GM10847 (cell line): ENCODE measurements around the gene SST.

Experiments
- POLR2A ChIP-seq: IDR thresholded peaks from 2 replicates; pipeline ENCODE4 v1.6.1; 2011; ENCODE audit not compliant: insufficient read length; ENCODE audit errors: extremely low read depth

SST gene

GRCh38 chr3:187651282-187651681, 18.9 kb downstream of the SST start:
- no peak for TF ChIP-seq POLR2A

- TF ChIP-seq POLR2A, result no peak
Measured at GRCh38 chr3:187648177-187648576, 22.0 kb downstream of the SST start.

GRCh38 chr3:187646906-187647660, 23.1 kb downstream of the SST start:
- TF ChIP-seq POLR2A, result no peak

- TF ChIP-seq POLR2A, result no peak
Measured at GRCh38 chr3:187642861-187643260, 27.3 kb downstream of the SST start.

- no peak for TF ChIP-seq POLR2A
Measured at GRCh38 chr3:187641320-187642016, 28.7 kb downstream of the SST start.

- TF ChIP-seq POLR2A, result no peak
Measured at GRCh38 chr3:187640569-187641059, 29.6 kb downstream of the SST start.

- no peak for TF ChIP-seq POLR2A
Measured at GRCh38 chr3:187639927-187640568, 30.1 kb downstream of the SST start.

- no peak for TF ChIP-seq POLR2A
Measured at GRCh38 chr3:187636528-187636927, 33.7 kb downstream of the SST start.

- TF ChIP-seq POLR2A, result no peak
Measured at GRCh38 chr3:187630404-187630803, 39.8 kb downstream of the SST start.

GRCh38 chr3:187629711-187630110, 40.5 kb downstream of the SST start:
- TF ChIP-seq POLR2A, result no peak

GRCh38 chr3:187628169-187628568, 42.0 kb downstream of the SST start:
- no peak for TF ChIP-seq POLR2A

- TF ChIP-seq POLR2A, result no peak
Measured at GRCh38 chr3:187626581-187626980, 43.6 kb downstream of the SST start.

- TF ChIP-seq POLR2A, result no peak
Measured at GRCh38 chr3:187624588-187624987, 45.6 kb downstream of the SST start.

- TF ChIP-seq POLR2A, result no peak
Measured at GRCh38 chr3:187623285-187623814, 46.8 kb downstream of the SST start.

GRCh38 chr3:187621881-187622280, 48.3 kb downstream of the SST start:
- TF ChIP-seq POLR2A, result no peak

- TF ChIP-seq POLR2A, result no peak
Measured at GRCh38 chr3:187619461-187619860, 50.7 kb downstream of the SST start.
